Measurements from ENCODE around the gene DMBT1. TPM values are rescaled to one million over a fixed set of nuclear protein-coding genes. Genes with fewer than 3 reads are reported as not detected.

The DMBT1 gene
- total RNA-seq, 1 experiment from 2014 or later, result 0.13 TPM

- no peak for TF ChIP-seq ZNF532 (CRISPR knock-in tag; IDR thresholded peaks at IDR 0.05; ENCODE audit: borderline replicate concordance)
- TF ChIP-seq AR (CRISPR knock-in tag; IDR thresholded peaks at IDR 0.05), result no peak
- TF ChIP-seq E2F5 (CRISPR knock-in tag; IDR thresholded peaks at IDR 0.05), result no peak
- no peak for TF ChIP-seq HMGXB4 (CRISPR knock-in tag; IDR thresholded peaks at IDR 0.05)
- no peak for TF ChIP-seq ETV6 (CRISPR knock-in tag; IDR thresholded peaks at IDR 0.05)
- no peak for TF ChIP-seq GRHL2 (CRISPR knock-in tag; IDR thresholded peaks at IDR 0.05; ENCODE audit: insufficient replicate concordance, severe bottlenecking)
- TF ChIP-seq CREB1 (CRISPR knock-in tag; IDR thresholded peaks at IDR 0.05), result no peak
- TF ChIP-seq FOXJ3 (CRISPR knock-in tag; IDR thresholded peaks at IDR 0.05; ENCODE audit: borderline replicate concordance), result no peak
Measured at GRCh38 chr10:122516734-122517133, 43.8 kb upstream of the DMBT1 start (continued).

- ATAC-seq, result no peak
- Mint-ChIP-seq H3K9me3 (peaks cover 11% of the 10 kb centered on the region), H3K36me3 (no peaks in the 10 kb centered on the region)
Measured at GRCh38 chr10:122519144-122519543, 41.4 kb upstream of the DMBT1 start.

More at GRCh38 chr10:122519144-122519543, 41.4 kb upstream of the DMBT1 start:
- H3K27ac Mint-ChIP-seq, result no peak overlapping the region; the same call in 1 of the 2 replicates
- H3K27me3 Mint-ChIP-seq (ENCODE audit: low read depth), result no peaks in the 10 kb centered on the region; the same call in 1 of the 2 replicates
- DNase-seq (ENCODE audit: low spot score), result no peak
- H3K4me3 Mint-ChIP-seq, result no peak overlapping the region
- H3K4me1 Mint-ChIP-seq, result no peaks in the 10 kb centered on the region
- TF ChIP-seq ZNF263 (CRISPR knock-in tag; IDR thresholded peaks at IDR 0.05; ENCODE audit: low read depth), result no peak
- no peak for TF ChIP-seq CTCF (IDR thresholded peaks at IDR 0.05)
- no peak for TF ChIP-seq ZNF232 (CRISPR knock-in tag; IDR thresholded peaks at IDR 0.05)
- no peak for TF ChIP-seq E2F5 (CRISPR knock-in tag; IDR thresholded peaks at IDR 0.05)
- TF ChIP-seq ZBTB21 (CRISPR knock-in tag; IDR thresholded peaks at IDR 0.05; ENCODE audit: borderline replicate concordance), result no peak
- TF ChIP-seq ZNF671 (CRISPR knock-in tag; IDR thresholded peaks at IDR 0.05), result no peak
- ChIA-PET CTCF (no interaction called here), POLR2A (no interaction called here)
